ENCODE results near the gene MMP25.
A peak's percentile ranks its signal among the peaks of the same experiment; 100 is the strongest.

The MMP25 gene

DNA sequence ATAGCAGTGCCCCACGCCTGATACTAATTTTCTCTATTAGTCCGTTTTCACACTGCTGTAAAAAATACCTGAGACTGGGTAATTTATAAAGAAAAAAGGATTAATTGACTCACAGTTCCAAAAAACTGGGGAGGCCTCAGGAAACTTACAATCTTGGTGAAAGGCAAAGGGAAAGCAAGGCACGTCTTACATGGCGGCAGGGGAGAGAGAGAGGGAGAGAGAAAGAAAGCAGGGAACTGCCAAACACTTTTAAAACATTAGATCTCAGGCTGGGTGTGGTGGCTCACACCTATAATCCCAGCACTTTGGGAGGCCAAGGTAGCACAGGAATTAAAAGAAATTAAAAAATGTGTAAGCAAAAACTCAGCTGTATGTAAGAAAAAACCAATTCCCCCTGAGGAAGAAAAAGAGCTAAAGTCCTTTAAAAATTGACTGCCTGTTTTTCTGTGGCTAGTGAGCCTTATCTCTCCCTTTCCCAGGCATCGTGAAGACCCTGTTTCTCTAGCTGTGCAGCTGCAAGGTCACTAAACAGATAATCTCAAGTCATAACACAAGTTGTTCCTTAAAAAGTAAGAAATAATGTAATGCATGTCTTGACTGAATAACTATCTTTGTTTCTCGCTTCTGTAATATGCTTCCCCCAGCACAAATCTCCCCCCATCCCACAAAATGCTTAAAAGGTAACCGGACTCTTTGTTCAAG, 38.8 kb downstream of the MMP25 start:
- H3K4me1 ChIP-seq (ENCODE audit: insufficient read depth, low read length, poor library complexity, severe bottlenecking) = peaks cover 15% of the 10 kb centered on the region
- TF ChIP-seq EZH2phosphoT487 (IDR thresholded peaks at IDR 0.05; ENCODE audit: borderline replicate concordance) = no peak
- TF ChIP-seq, protein P1, sequence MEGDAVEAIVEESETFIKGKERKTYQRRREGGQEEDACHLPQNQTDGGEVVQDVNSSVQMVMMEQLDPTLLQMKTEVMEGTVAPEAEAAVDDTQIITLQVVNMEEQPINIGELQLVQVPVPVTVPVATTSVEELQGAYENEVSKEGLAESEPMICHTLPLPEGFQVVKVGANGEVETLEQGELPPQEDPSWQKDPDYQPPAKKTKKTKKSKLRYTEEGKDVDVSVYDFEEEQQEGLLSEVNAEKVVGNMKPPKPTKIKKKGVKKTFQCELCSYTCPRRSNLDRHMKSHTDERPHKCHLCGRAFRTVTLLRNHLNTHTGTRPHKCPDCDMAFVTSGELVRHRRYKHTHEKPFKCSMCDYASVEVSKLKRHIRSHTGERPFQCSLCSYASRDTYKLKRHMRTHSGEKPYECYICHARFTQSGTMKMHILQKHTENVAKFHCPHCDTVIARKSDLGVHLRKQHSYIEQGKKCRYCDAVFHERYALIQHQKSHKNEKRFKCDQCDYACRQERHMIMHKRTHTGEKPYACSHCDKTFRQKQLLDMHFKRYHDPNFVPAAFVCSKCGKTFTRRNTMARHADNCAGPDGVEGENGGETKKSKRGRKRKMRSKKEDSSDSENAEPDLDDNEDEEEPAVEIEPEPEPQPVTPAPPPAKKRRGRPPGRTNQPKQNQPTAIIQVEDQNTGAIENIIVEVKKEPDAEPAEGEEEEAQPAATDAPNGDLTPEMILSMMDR (conservative IDR thresholded peaks at IDR 0.05; ENCODE audit: low read length) = no peak
- H3K9me2 ChIP-seq (replicated peaks; ENCODE audit: low read depth, low read length) = no peaks in the 10 kb centered on the region
- H3K9me3 ChIP-seq (ENCODE audit: insufficient read depth, low read depth, low read length) = no peaks in the 10 kb centered on the region
- H2AFZ ChIP-seq (ENCODE audit: low read length) = no peak overlapping the region
- H3K79me2 ChIP-seq (ENCODE audit: insufficient read depth, low read length) = no peaks in the 10 kb centered on the region
- H3K4me2 ChIP-seq (ENCODE audit: low read depth, low read length, poor library complexity, severe bottlenecking) = no peak overlapping the region
- no peaks in the 10 kb centered on the region for H4K20me1 ChIP-seq (ENCODE audit: insufficient read depth, low read length, poor library complexity, severe bottlenecking)
- H3K36me3 ChIP-seq (ENCODE audit: insufficient read depth, low read length) = no peaks in the 10 kb centered on the region
- no peaks in the 10 kb centered on the region for H3F3A ChIP-seq (ENCODE audit: low read depth)
- no peak overlapping the region for H3K4me3 ChIP-seq (ENCODE audit: low read length, poor library complexity, severe bottlenecking)
- no peaks in the 10 kb centered on the region for H3K27me3 ChIP-seq (ENCODE audit: insufficient read depth, low read length, poor library complexity, severe bottlenecking)
- no peak overlapping the region for H3K9ac ChIP-seq (ENCODE audit: low read depth, low read length, poor library complexity, severe bottlenecking)

DNA sequence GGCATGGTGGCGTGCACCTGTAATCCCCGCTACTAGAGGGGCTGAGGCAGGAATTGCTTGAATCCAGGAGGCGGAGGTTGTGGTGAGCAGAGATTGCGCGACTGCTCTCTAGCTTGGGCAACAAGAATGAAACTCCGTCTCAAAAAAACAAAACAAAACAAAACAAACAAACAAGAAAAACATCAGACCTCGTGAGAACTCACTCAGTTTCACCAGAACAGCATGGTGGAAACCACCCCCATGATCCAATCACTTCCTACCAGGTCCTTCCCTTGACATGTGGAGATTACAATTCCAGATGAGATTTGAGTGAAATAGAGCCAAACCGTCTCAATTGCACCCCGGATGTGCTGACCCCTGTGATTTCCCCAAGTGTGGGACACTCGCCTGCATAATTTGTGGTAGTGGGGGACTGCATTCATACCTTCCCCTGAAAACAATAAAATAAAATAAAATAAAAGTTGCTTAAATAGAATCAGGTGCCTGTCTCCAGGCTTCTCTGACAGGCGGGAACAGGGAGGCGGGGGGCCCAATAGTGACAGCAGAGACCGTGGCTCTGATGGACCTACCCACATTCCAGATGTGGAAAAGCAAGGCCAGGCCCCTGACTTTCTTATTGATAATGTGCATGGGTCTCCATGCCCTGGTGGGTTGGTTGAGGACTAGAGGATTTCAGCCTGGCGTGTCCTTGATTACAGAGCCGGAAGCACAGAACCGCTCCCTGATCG, 39.7 kb downstream of the MMP25 start:
- H3F3A ChIP-seq (ENCODE audit: low read depth) = no peaks in the 10 kb centered on the region
- H3K27me3 ChIP-seq (ENCODE audit: insufficient read depth, low read length, poor library complexity, severe bottlenecking) = no peaks in the 10 kb centered on the region
- H3K9ac ChIP-seq (ENCODE audit: low read depth, low read length, poor library complexity, severe bottlenecking) = peak overlapping the region; percentile 46
- H3K9me2 ChIP-seq (replicated peaks; ENCODE audit: low read depth, low read length) = no peaks in the 10 kb centered on the region
- H3K36me3 ChIP-seq (ENCODE audit: insufficient read depth, low read length) = no peaks in the 10 kb centered on the region
- no peak for TF ChIP-seq EZH2phosphoT487 (IDR thresholded peaks at IDR 0.05; ENCODE audit: borderline replicate concordance)
- TF ChIP-seq, protein P1 (conservative IDR thresholded peaks at IDR 0.05; ENCODE audit: low read length) = no peak
- H3K4me1 ChIP-seq (ENCODE audit: insufficient read depth, low read length, poor library complexity, severe bottlenecking) = peaks cover 15% of the 10 kb centered on the region
- H3K79me2 ChIP-seq (ENCODE audit: insufficient read depth, low read length) = no peaks in the 10 kb centered on the region
- no peak overlapping the region for H2AFZ ChIP-seq (ENCODE audit: low read length)
- no peaks in the 10 kb centered on the region for H3K9me3 ChIP-seq (ENCODE audit: insufficient read depth, low read depth, low read length)
- no peaks in the 10 kb centered on the region for H4K20me1 ChIP-seq (ENCODE audit: insufficient read depth, low read length, poor library complexity, severe bottlenecking)
- H3K4me3 ChIP-seq (ENCODE audit: low read length, poor library complexity, severe bottlenecking) = no peak overlapping the region
- no peak overlapping the region for H3K4me2 ChIP-seq (ENCODE audit: low read depth, low read length, poor library complexity, severe bottlenecking)

DNA sequence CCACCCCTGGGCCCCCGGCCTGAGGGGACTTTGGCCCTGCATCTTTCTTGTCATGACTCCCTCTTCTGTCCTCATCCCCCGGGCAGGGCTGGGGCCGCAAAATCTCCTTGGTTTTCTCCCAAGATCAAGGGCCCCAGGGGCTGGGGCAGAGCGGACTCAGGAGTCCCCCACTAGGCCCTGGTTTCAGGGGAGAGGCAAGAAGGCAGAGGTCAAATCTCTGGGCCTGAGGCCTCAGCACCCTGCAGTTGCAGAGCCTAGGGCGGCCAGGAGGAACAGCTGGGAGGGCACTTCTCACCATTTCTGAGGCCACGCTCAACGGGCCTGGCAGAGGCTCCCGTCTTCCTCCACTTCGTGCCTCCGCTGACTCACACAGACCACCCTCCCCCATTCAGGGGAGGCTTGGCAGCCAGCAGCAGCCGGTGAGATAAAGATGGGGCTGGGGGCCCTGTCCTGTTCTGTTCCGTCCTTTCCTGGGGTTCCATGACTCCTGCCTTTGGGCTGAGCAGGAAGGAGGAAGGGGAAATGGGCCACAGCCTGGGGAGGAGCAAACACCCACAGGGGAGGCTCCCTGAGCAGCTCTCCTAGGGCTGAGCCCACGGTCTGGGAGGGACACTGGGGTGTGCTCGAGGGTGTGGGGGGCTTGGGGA, 40.4 kb downstream of the MMP25 start:
- TF ChIP-seq, protein P1 (conservative IDR thresholded peaks at IDR 0.05; ENCODE audit: low read length) = no peak
- no peak for TF ChIP-seq EZH2phosphoT487 (IDR thresholded peaks at IDR 0.05; ENCODE audit: borderline replicate concordance)

More for the DNA sequence above, 40.4 kb downstream of the MMP25 start:
- H3K27me3 ChIP-seq (ENCODE audit: insufficient read depth, low read length, poor library complexity, severe bottlenecking) = no peaks in the 10 kb centered on the region
- 0 out of 2 replicates have a peak overlapping the region, but pooled peaks have one; percentile 27 for H2AFZ ChIP-seq (ENCODE audit: low read length)
- H3K9ac ChIP-seq (ENCODE audit: low read depth, low read length, poor library complexity, severe bottlenecking) = peak overlapping the region; percentile 46
- no peaks in the 10 kb centered on the region for H3K9me3 ChIP-seq (ENCODE audit: insufficient read depth, low read depth, low read length)
- no peak overlapping the region for H3K4me3 ChIP-seq (ENCODE audit: low read length, poor library complexity, severe bottlenecking)
- H3K79me2 ChIP-seq (ENCODE audit: insufficient read depth, low read length) = no peaks in the 10 kb centered on the region
- no peak overlapping the region for H3K4me2 ChIP-seq (ENCODE audit: low read depth, low read length, poor library complexity, severe bottlenecking)
- peaks cover 15% of the 10 kb centered on the region for H3K4me1 ChIP-seq (ENCODE audit: insufficient read depth, low read length, poor library complexity, severe bottlenecking)
- no peaks in the 10 kb centered on the region for H4K20me1 ChIP-seq (ENCODE audit: insufficient read depth, low read length, poor library complexity, severe bottlenecking)
- H3K36me3 ChIP-seq (ENCODE audit: insufficient read depth, low read length) = no peaks in the 10 kb centered on the region
- no peaks in the 10 kb centered on the region for H3K9me2 ChIP-seq (replicated peaks; ENCODE audit: low read depth, low read length)
- H3F3A ChIP-seq (ENCODE audit: low read depth) = no peaks in the 10 kb centered on the region
